HL-60 (cell line): ENCODE data around the gene TBC1D9B.

Experiments
- POLR2AphosphoS5 ChIP-seq: IDR thresholded peaks from 2 replicates; pipeline ENCODE4 v1.6.1; 2012; ENCODE audit warnings: low read depth
- TF ChIP-seq, protein P1 (sequence below): IDR thresholded peaks from one replicate; pipeline ENCODE4 v1.5.1; 2011; ENCODE audit warnings: low read length, control low read depth, inconsistent platforms; ENCODE audit not compliant: insufficient read depth

DNA sequence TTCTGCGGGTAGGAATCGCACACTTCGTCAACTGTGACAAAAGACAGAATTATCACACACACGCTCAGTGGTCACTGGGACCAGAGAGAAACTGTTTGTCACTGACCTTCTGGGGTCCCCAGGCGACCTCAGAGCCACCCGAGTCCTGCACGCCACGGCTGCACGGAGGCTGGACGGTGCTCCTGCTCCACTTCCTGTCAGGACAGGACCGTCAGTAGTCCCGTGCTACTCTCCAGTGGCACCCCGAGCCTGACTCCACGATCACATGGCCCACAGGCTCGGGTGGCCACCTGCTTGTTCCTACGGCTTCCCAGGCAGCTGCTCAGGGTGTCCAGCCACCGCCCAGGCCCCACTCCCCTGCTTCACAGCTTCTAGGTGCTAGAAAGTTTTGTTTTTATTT lies 66.9 kb downstream of the TBC1D9B start:
- no peak for TF ChIP-seq POLR2AphosphoS5
- TF ChIP-seq, protein P1, sequence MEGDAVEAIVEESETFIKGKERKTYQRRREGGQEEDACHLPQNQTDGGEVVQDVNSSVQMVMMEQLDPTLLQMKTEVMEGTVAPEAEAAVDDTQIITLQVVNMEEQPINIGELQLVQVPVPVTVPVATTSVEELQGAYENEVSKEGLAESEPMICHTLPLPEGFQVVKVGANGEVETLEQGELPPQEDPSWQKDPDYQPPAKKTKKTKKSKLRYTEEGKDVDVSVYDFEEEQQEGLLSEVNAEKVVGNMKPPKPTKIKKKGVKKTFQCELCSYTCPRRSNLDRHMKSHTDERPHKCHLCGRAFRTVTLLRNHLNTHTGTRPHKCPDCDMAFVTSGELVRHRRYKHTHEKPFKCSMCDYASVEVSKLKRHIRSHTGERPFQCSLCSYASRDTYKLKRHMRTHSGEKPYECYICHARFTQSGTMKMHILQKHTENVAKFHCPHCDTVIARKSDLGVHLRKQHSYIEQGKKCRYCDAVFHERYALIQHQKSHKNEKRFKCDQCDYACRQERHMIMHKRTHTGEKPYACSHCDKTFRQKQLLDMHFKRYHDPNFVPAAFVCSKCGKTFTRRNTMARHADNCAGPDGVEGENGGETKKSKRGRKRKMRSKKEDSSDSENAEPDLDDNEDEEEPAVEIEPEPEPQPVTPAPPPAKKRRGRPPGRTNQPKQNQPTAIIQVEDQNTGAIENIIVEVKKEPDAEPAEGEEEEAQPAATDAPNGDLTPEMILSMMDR, result no peak
